Suprapubic skin (tissue), 4 donors: ENCODE data around the gene PLP2.

ENCODE experiments used
- CTCF ChIP-seq, 2 donors: fragments of 200-600 bp in 1 of 2; fragments of 450-650 bp in 1 of 2; sonication (generic) in 1 of 2; IDR thresholded peaks; one replicate each; pipeline ENCODE4 v1.5.1; 2016 to 2019; ENCODE audit warnings: antibody characterized with exemption in 2 of 2, mild to moderate bottlenecking in 1 of 2, moderate library complexity in 1 of 2
- EP300 ChIP-seq: sonication (generic); formaldehyde crosslinking; IDR thresholded peaks from one replicate; pipeline ENCODE4 v1.6.1; 2017; ENCODE audit warnings: antibody characterized with exemption
- POLR2A ChIP-seq, 2 donors: fragments of 450-650 bp; IDR thresholded peaks; one replicate each; pipeline ENCODE4 v1.6.1; 2017; ENCODE audit warnings: antibody characterized with exemption in 2 of 2, mild to moderate bottlenecking in 2 of 2, moderate library complexity in 2 of 2
- POLR2AphosphoS5 ChIP-seq, 3 donors: sonication (generic); formaldehyde crosslinking; IDR thresholded peaks; one replicate each; pipeline ENCODE4 v1.6.1; 2017; ENCODE audit warnings: antibody characterized with exemption in 3 of 3

DNA sequence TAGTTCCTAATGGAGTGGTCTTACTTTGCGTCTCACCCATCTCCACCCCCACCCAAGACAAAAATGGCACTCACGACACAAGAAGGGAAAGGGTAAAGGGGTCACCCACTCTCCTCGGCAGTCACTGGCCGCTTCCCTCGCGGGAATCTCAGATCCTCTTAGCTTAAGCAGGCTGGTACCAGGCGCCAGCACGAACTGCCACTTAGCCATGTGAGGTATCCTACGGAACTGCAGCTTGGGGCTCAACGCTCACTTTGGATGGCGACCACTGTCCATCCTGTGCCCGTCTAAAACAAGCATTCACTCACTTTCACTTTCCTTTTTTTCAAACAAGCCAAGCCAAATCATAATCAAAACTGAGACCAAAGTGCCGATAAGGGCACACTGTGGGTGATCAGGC lies 23.8 kb upstream of the PLP2 start:
- TF ChIP-seq POLR2A (IDR thresholded peaks at IDR 0.05) (no peak), CTCF (IDR thresholded peaks at IDR 0.05) (no peak), EP300 (no peak), POLR2AphosphoS5 (IDR thresholded peaks at IDR 0.05) (no peak)
